RWPE2 (cell line): ENCODE measurements around the gene COASY.

Experiments used
- ATAC-seq: fragments of 200-7000 bp; cut with Tn5 transposase; 3 replicates; pipeline ENCODE4 v1.9.1; 2021; ENCODE audit warnings: low read depth
- DNase-seq: peaks from one replicate; pipeline ENCODE4 v3.0.0-alpha.2; 2020; ENCODE audit warnings: low spot score
- H3K27ac ChIP-seq: fragments of 450-650 bp; 2 replicates; pipeline ENCODE4 v1.5.1; 2017; ENCODE audit warnings: mild to moderate bottlenecking; ENCODE audit not compliant: poor library complexity, severe bottlenecking
- H3K27me3 ChIP-seq: fragments of 250-450 bp; sonication (Bioruptor Pico); 2 replicates; pipeline ENCODE4 v1.5.1; 2021; ENCODE audit warnings: mild to moderate bottlenecking, moderate library complexity; ENCODE audit not compliant: insufficient read depth, poor library complexity, severe bottlenecking
- H3K36me3 ChIP-seq: fragments of 250-450 bp; sonication (Bioruptor Pico); 2 replicates; pipeline ENCODE4 v1.5.1; 2020; ENCODE audit warnings: low read depth, mild to moderate bottlenecking, moderate library complexity
- H3K4me1 ChIP-seq: fragments of 250-450 bp; sonication (Bioruptor Pico); 2 replicates; pipeline ENCODE4 v1.5.1; 2021; ENCODE audit warnings: mild to moderate bottlenecking, moderate library complexity; ENCODE audit not compliant: insufficient read depth, poor library complexity, severe bottlenecking
- H3K4me3 ChIP-seq: fragments of 250-450 bp; sonication (Bioruptor Pico); 2 replicates; pipeline ENCODE4 v1.5.1; 2021; ENCODE audit warnings: mild to moderate bottlenecking, moderate library complexity; ENCODE audit not compliant: severe bottlenecking
- H3K9me3 ChIP-seq: fragments of 250-450 bp; sonication (Bioruptor Pico); 2 replicates; pipeline ENCODE4 v1.5.1; 2021; ENCODE audit warnings: mild to moderate bottlenecking, moderate library complexity; ENCODE audit not compliant: severe bottlenecking
- TF ChIP-seq, protein P1 (sequence below): fragments of 450-650 bp; IDR thresholded peaks from one replicate; pipeline ENCODE4 v1.5.1; 2017; ENCODE audit warnings: mild to moderate bottlenecking, moderate library complexity; ENCODE audit not compliant: poor library complexity, severe bottlenecking

COASY gene

DNA sequence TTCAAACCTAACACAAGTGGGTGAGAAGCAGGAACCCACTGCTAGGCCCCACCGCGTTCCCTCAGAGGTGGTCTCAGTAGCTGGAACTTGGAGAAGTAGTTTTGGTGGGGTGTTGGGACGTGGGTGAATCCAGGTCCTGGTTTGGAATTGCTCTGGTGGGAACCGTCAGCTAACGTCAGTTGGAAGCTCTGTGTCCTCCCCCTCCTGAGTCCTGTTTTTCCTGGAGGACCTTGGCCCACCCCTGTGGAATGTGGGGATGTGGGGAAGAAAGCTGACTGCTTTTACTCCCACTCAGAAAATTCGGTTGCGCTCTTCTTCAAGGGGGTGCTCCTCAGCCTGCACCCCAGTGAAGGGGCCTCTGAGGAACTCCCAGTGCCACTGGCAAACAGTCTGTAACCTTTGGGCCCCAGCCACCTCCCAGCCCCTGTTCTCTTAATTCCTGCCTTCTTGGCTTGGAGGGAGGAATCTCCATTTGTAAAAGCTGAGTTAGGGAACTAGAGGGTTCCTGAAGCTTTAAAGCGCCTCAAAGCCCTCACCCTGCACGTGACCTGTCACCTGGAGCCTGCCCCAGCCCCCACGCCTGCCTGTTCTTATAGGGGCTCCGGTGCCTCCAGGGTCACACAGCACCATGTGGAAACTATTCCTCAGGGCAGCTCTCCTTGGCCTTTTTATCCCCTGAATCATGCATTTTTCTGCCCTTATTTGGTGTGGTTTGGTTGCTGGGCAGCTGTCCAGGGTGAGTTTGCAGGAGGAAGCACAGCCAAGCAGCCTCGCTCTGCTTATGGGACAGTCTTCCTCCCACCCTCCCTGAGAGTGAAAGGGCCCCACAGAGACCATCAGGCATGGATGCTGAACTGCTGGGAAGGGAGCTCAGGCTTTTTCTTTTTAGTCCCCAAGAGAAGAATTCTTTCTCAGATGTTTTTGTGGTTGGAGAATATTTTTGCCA lies 42.1 kb upstream of the COASY start:
- Histone ChIP-seq H3K9me3 (no peaks in the 10 kb centered on the region), H3K27me3 (no peaks in the 10 kb centered on the region), H3K27ac (peak overlapping the region; percentile 97), H3K4me1 (peaks cover 45% of the 10 kb centered on the region), H3K4me3 (no peak overlapping the region), H3K36me3 (0 out of 2 replicates have a peak, but pooled peaks cover 3% of the 10 kb centered on the region)
- TF ChIP-seq, protein P1, sequence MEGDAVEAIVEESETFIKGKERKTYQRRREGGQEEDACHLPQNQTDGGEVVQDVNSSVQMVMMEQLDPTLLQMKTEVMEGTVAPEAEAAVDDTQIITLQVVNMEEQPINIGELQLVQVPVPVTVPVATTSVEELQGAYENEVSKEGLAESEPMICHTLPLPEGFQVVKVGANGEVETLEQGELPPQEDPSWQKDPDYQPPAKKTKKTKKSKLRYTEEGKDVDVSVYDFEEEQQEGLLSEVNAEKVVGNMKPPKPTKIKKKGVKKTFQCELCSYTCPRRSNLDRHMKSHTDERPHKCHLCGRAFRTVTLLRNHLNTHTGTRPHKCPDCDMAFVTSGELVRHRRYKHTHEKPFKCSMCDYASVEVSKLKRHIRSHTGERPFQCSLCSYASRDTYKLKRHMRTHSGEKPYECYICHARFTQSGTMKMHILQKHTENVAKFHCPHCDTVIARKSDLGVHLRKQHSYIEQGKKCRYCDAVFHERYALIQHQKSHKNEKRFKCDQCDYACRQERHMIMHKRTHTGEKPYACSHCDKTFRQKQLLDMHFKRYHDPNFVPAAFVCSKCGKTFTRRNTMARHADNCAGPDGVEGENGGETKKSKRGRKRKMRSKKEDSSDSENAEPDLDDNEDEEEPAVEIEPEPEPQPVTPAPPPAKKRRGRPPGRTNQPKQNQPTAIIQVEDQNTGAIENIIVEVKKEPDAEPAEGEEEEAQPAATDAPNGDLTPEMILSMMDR = no peak
- DNase-seq (peak; percentile 91), ATAC-seq (peak; percentile 71)

DNA sequence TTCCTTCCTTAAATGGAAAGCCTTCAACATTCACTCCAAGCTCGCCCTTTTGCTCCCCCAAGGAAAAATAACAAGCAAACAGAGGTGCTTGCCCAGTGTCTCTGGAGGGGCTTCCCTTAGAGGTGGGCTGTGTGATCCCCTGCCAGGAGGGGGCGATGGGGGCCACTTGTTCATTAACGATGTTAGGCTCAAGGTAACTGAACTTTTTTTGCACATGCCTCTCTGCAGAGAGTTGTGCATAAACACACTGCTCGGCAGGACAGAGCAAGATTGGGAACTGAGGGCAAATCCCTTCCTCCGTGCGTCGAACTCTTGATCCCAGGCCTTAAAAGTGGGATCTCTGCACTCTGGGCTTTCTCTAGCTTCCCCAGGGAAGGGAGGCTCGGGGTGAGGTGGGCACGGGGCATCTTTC lies 41.4 kb upstream of the COASY start:
- Histone ChIP-seq H3K9me3 (no peaks in the 10 kb centered on the region), H3K4me1 (peaks cover 53% of the 10 kb centered on the region), H3K36me3 (0 out of 2 replicates have a peak, but pooled peaks cover 3% of the 10 kb centered on the region), H3K27me3 (no peaks in the 10 kb centered on the region), H3K27ac (peak overlapping the region; percentile 97), H3K4me3 (no peak overlapping the region)
- DNase-seq (no peak), ATAC-seq (no peak)
- TF ChIP-seq, protein P1 = peak; percentile 17

DNA sequence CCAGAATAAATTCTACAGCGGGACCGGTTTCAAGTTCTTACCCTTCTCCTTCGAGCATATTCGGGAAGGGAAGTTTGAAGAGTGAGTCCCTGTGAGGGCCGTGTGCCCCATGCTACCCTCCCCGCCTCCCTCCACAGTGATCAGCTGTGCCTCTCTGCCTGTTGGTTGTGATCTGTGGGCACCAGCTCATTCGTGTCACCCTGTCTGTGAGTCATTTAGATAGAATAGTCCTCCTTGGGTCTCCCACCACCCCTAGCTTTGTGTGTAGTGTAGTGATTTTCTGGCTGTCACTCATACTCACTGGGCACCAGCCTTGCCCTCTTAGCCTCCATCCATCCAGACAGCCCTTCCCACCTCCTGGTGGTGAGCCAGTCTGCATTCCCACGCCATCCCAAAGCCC lies 40.9 kb upstream of the COASY start:
- no peak overlapping the region for H3K4me3 ChIP-seq
- peaks cover 58% of the 10 kb centered on the region for H3K4me1 ChIP-seq
- DNase-seq (no peak), ATAC-seq (no peak)
- TF ChIP-seq, protein P1 = no peak
- H3K36me3 ChIP-seq = 0 out of 2 replicates have a peak, but pooled peaks cover 3% of the 10 kb centered on the region
- H3K27ac ChIP-seq = peak overlapping the region; percentile 97
- H3K9me3 ChIP-seq = no peaks in the 10 kb centered on the region
- no peaks in the 10 kb centered on the region for H3K27me3 ChIP-seq

DNA sequence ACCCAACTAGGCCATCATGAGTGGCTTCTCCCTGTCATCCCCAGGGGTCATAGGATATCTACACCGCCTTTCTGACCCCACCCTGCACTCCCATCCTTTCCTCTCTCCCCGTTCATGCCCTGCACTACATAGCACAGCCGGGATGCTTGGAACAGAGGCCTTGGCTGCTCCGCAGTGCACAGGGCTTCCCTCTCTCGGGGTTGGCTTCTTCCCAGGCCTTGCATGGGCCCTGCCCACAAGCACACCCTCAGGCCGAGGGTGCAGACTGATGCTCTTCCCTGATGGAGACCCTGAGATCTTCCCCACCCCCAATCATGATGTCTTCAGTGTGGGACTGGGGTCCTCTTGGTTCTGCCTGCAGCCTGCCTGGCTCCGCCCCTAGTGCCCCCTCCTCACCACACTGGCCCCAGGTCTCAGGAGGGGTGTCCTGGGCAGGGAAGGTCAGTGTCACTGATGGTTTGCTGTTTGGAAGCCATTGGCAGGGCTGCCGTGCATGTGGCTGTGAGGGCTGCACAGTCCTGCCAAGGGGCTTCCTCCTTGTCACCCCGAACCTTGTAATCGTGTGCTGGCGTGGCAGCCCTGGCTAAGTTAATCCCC lies 40.2 kb upstream of the COASY start:
- TF ChIP-seq, protein P1 = no peak
- Histone ChIP-seq H3K36me3 (0 out of 2 replicates have a peak, but pooled peaks cover 3% of the 10 kb centered on the region), H3K4me3 (no peak overlapping the region), H3K27ac (peak overlapping the region; percentile 97), H3K4me1 (peaks cover 59% of the 10 kb centered on the region), H3K27me3 (no peaks in the 10 kb centered on the region), H3K9me3 (no peaks in the 10 kb centered on the region)
- no peak for ATAC-seq
- DNase-seq = no peak
